Bone marrow (tissue), 2 donors: ENCODE data around the gene FRMD4A.

Experiments used
- DNase-seq, 2 donors: peaks; one replicate each; lab custom pipeline; 2025; lab: John Stamatoyannopoulos, UW

FRMD4A gene

GRCh38 chr10:13604357-13605040 lies 726.2 kb downstream of the FRMD4A start:
- no peak for DNase-seq

GRCh38 chr10:13597909-13598308 lies 732.8 kb downstream of the FRMD4A start:
- DNase-seq = no peak

- DNase-seq = no peak
Measured at GRCh38 chr10:13594641-13595040, 736.1 kb downstream of the FRMD4A start.
